RPMI8226 (cell line): ENCODE results near the gene ADI1.

Source experiments
- DNase-seq: peaks from one replicate; pipeline ENCODE4 v3.0.0-alpha.2; 2015

The ADI1 gene

GRCh38 chr2:3479430-3480320 is 39.7 kb downstream of the ADI1 start:
- peak; percentile 20 for DNase-seq

- DNase-seq = no peak
Observed at GRCh38 chr2:3478846-3479385, 40.4 kb downstream of the ADI1 start.

GRCh38 chr2:3476985-3477327 is 42.4 kb downstream of the ADI1 start:
- no peak for DNase-seq

DNA sequence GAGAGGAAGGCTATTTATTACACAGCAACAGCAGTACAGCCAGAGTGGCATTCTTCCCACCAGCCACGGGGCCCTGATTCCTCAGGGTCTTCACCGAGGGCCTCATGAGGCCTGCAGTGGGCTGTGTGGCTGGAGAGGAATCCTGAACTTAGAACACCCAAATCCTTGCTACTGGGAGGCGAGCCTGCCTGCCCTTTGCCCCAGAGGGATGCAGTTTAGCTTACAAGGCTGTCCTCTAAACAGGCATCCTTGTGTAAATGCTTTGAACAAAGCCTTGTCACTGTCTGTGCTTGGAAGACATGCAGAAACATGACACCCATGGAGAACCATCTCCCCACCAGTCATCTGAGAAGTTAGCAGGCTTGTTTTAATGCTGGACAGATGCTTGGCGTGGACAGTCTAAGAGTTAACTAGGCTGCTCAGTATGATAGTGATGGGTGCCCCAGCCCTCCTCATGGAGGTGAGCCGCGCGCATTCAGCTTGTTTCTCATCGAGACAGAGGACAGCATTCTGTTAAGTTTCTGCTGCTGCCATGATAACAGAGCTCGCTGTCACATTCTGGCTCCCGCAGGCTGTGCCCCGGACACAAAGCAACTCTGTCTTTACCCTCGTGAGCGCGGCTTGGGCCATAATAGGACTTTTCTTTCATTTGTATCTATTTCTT is 42.9 kb downstream of the ADI1 start:
- DNase-seq = no peak

GRCh38 chr2:3475771-3476170 is 43.6 kb downstream of the ADI1 start:
- no peak for DNase-seq

DNA sequence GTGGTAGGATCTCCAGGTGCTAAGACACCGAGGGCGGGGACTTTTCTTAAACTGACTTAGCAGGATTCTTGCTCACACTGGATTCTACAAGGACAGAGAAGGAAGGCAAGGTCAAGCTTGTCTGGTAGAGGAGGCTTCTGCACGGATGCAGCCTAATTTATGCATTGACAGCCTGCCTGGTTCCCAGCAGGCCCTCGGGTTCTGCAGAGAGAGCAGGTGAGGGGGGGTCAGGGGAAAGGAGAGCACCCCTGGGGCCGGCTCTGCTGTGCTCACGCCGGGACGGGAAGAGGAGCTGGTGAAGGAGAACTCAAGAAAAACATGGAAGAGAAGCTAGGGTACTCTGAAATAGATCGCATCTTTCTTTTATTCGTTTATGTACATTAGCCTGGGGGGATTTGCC is 46.4 kb downstream of the ADI1 start:
- no peak for DNase-seq

GRCh38 chr2:3472296-3472695 is 47.0 kb downstream of the ADI1 start:
- no peak for DNase-seq

GRCh38 chr2:3470856-3471737 is 48.2 kb downstream of the ADI1 start:
- DNase-seq = no peak

GRCh38 chr2:3470166-3470651 is 49.1 kb downstream of the ADI1 start:
- no peak for DNase-seq

GRCh38 chr2:3469486-3469885 is 49.8 kb downstream of the ADI1 start:
- DNase-seq = no peak

GRCh38 chr2:3468296-3468988 is 50.9 kb downstream of the ADI1 start:
- no peak for DNase-seq

DNA sequence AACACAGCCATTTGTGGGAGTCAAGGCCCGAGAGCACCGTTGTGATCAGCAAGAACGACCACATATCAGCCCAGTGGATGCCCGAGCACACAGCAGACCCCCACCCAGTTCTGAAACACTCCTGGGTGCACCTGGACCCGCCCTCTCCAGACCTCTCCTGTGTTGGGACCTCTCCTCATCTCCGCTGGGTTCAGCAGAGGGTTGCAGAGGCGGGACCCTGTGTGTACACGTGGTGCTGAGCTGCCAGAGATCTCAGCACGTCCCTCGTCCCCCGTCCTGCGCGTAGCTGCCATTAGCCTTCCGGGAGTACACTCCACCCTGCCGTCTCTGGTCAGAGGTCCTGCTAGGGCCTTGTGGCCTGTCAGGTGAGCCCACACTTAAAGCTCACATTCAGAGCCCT is 51.7 kb downstream of the ADI1 start:
- DNase-seq = no peak

GRCh38 chr2:3466966-3467365 is 52.4 kb downstream of the ADI1 start:
- no peak for DNase-seq

- no peak for DNase-seq
Observed at GRCh38 chr2:3466482-3466863, 52.9 kb downstream of the ADI1 start.

- DNase-seq = no peak
Observed at GRCh38 chr2:3465844-3466481, 53.4 kb downstream of the ADI1 start.

DNA sequence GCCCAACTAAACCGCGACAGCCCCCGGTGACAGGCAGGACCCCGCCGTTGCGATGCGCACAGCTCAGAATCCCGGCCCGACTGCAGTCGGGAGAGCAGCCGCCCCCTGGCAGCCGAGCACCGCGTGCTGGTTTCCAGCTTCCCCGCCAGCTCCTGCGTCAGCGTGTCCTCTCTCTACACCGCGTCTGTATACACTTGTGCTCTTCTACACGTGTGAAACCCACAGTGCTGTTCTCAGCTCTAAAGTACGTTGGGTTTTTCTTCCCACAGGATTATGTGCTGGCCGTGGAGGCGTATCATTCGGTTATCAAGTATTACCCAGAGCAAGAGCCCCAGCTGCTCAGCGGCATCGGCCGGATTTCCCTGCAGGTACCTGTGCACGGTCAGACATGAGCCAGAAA is 54.0 kb downstream of the ADI1 start:
- no peak for DNase-seq

DNA sequence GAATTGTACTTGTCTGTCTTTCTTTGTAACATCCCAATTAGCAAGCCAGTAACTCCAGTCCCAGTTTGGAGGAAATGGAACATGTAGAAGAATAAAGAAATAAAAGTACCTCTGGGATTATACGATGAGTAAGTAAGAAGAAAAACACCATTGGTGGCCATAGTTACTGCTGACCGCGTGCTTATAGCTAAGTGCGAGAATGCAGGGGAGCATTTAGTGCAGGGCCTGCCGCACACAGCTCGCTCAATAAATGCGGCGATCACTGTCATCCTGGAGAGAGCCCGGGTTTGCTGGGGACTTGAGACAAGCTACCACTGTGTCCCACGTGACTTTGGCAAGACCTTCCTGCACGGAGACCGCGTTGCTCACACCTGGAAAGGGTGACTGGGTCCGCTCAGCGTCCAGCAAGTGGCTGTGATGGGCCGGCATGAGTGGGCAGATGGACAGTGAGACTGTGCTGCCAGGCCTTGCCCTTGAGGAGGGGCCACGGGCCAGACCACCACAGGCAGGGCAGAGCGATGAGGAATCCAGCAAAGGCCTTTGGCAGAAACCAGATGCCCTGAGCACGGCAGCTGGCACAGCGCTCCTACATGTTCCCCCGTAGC is 54.8 kb downstream of the ADI1 start:
- no peak for DNase-seq

DNA sequence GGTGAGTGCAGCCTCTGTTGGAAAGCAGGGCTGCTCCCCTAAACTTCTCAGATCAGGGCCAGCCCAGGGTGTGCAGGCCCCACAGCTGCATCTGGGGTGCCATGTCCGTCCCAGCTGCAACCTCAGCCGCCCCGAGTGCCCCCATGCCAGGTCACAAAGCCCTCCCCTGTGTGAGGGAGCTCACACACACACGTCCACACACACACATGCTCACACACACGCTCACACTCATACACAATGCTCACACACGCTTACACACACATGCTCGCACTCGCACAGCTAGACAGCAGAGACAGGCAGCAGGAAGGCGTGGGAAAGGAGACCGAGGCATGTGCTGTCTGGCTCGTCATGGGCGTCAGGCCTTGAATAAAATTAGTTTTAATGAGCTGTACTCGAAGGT is 55.4 kb downstream of the ADI1 start:
- no peak for DNase-seq

DNA sequence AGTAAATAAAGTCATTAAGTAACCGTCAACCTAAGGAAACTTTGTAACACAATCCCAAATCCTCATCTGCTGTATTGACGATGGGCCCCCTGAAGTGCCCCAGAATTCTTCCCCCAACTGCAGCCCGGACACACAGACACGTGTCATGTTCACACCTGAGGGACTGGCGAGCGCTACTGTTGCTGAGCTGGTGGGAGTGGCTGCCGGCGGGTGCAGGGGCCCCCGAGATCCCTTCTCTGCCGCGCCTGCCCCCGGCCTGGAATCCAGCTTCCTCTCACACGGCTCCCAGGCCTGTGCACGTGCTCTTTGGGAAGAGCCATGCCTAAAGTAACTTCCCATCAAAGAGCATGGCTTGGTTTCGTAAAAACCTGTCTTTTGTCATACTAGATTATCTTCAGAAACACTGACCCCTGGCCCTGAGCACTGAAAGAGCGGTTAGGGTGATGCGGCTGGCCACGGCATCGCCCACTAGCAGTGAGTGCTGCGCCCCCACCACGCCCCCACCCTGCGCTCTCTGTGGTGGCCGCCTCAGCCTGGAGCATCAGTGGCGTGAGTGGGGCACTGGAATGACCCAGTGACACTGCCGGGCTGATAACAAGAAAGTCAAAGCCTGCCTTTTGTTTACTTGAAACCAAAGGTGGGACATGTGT is 56.0 kb downstream of the ADI1 start:
- DNase-seq = no peak

- no peak for DNase-seq
Observed at GRCh38 chr2:3462493-3463104, 56.7 kb downstream of the ADI1 start.
